Dermis microvascular lymphatic vessel endothelial cell (primary cell): Measurements from ENCODE around the gene MAP2. TPM values are rescaled to one million over a fixed set of nuclear protein-coding genes. Genes with fewer than 3 reads are reported as not detected.

Experiments
- DNase-seq, 2 donors: peaks; one replicate each; pipeline versions ENCODE4 v3.0.0 to v3.0.0-alpha.2; 2010; ENCODE audit warnings: low read depth in 2 of 2
- total RNA-seq: library from RNA; depleted of rRNA; stranded (reverse); fragments of >200 nt; gene quantifications from 2 replicates; pipeline ENCODE4 v1.2.1, GENCODE V29; 2014

The MAP2 gene
- total RNA-seq, 1 donor from 2014 or later: 11.2 TPM

DNA sequence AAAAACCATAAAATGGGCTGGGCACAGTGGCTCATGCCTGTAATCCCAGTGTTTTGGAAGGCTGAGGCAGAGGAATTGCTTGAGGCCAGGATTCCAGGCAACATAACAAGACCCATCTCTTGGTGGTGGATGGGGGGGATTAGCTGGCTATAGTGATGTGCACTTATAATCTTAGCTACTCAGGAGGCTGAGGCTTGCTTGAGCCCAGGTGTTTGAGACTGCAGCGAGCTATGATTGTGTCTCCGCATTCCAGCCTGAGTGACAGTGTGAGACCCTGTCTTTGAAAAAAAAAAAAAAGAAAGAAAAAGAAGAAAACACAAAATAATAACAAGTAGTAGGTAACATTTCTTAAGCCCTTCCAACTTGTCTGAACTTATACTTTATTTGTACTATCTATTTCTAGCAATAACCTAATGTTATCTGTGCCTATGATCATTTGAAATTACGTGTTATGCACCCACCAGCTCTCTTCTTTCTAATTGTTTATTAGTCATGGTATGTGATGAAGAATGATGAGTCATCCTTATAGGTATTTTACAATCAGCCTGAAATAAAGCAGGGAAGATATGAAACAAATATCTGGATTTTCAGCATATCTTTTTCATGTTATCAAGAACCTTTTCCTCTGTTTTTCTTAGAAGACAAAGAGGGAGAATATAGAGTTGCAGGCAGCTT lies 218.4 kb downstream of the MAP2 start:
- DNase-seq: peak in 1 of 2 donors; percentile 29

DNA sequence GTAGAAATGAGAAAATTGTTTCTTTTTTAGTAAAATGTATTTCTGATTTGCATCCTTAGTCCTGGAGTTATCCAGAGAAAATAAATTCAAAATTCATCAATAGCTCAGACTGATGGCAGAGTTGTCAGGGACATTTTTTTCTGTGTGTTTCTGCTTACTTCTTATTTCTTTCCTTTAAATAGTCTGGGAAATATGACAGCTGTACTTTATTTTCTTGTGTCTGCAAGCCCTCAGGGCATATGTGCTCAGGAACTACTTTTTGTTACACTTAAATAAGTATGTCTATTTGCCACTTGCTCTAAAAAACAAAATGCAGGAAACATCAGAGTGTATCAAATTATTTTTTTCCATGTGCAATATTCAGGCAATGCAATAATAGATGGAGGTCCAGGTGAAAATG lies 221.0 kb downstream of the MAP2 start:
- DNase-seq: no peak

GRCh38 chr2:209648714-209649113 lies 224.9 kb downstream of the MAP2 start:
- no peak for DNase-seq

GRCh38 chr2:209653134-209653533 lies 229.3 kb downstream of the MAP2 start:
- DNase-seq: no peak

GRCh38 chr2:209661286-209661894 lies 237.5 kb downstream of the MAP2 start:
- DNase-seq: peak in 1 of 2 donors; percentile 9

- DNase-seq: no peak
Observed at GRCh38 chr2:209662021-209662420, 238.2 kb downstream of the MAP2 start.

DNA sequence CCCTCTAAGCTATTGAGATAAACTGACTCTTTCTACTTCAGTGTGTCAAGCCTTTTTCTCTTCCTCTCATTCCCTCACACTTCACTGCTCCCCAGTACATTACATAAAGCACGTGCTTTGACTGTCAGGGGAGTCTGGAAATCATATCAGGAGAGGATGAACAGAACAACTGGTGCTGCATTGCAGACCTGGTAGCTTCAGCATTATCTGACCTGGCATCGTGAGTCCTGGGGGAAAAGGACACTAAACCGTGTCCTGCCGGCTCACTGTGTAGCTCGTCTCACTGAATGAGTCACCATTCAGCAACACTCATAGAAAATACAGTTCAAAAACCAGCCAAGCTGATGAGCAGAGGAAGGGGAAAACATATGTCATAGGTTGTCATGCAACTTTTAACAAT lies 239.3 kb downstream of the MAP2 start:
- DNase-seq: peak; percentile 47 to 68

DNA sequence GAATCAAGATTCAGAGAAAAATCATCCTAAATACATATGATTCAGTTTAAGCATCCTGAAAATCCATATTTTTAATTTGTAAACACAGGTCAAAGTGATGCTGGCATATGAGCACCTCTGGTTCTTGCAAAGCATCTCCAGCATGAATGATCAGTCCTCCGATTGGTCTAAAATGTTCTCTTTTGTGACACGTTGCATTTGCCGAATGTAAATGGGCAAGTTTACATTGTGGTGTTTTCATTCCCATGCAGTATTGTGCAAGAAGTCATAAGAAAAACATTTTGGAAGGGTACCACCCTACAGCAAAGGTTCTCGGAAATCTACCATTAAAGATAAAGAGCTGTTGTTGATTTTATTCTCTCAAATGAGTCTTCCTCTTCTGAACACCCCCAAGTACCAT lies 239.8 kb downstream of the MAP2 start:
- DNase-seq: no peak

- no peak for DNase-seq
Observed at GRCh38 chr2:209666296-209666695, 242.4 kb downstream of the MAP2 start.

GRCh38 chr2:209671020-209671680 lies 247.3 kb downstream of the MAP2 start:
- DNase-seq: no peak

DNA sequence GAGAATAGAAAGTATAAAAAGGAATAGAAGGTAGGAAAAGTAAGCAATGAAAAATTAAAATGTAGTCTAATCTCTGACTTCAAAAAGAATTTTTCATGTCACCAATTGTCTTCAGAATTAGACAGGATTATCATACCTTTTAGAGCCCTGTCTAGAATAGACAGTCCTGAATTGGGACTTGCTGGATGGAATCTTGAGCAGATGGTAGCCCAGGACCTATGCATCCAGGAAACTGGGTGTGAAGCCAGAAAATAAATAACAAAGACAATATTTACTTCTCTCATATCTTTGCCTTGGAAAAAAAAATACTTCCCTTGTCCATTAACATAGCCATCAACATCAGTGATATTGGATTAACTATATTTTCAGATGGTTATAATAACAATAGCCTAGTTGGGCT lies 250.0 kb downstream of the MAP2 start:
- DNase-seq: no peak

DNA sequence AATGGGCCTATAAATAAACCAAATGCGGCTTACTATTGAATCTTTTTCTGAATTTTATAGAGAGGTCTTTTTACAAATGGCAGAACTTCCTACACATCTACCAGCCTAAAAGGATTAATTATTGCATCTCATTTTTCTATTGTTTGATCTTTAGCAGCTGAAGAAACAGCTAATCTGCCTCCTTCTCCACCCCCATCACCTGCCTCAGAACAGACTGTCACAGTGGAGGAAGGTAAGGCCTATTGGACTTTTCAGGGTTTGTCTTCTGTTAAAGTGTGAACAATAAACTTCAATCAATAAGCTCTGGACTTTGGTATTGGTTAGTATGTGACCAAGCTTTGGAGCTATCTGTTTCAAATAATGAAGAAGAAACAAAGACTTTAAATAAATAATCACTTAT lies 256.7 kb downstream of the MAP2 start:
- no peak for DNase-seq

DNA sequence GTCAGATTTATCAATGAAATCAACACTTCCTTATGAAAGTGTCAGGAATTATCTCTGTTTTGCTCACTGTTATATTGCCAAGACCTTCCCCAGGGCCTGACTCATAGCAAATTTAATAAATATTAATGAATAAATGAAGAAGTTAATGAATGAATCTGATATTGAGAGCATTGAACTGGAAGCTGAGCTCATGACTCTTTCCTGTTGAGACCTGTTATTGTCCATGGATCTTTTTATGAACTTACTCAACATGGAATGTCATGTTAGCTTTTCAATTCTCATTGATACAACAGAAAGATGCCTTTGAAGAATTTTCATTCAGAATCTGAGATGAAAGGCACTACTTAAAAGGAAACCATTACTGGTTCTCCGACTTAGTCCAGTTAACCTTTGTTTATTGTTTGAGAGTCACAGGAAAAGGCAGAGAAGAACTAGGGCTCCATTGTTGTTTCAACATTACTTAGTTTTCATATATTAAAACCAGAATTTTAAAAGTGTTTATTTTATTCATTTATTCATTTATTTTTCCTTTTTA lies 257.4 kb downstream of the MAP2 start:
- no peak for DNase-seq

GRCh38 chr2:209682646-209683045 lies 258.8 kb downstream of the MAP2 start:
- DNase-seq: no peak

GRCh38 chr2:209685340-209685739 lies 261.5 kb downstream of the MAP2 start:
- no peak for DNase-seq

DNA sequence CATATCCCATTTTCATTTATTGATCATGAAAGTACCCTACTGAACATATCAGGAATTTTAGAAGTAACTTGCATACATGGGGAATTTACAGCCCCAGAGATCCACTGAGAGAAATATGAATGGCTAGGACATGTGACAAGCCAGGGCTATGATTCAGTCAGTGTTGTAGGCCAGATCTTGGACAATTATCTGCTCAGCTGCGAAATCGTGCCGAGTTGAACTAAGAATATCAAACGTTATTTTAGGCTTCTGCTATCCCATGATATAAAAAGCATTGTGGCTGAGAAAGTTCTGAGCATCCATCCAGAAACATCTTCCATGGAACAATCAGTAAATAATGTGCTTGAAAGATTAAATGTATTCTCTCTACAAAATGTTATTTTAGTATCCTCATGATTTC lies 262.1 kb downstream of the MAP2 start:
- no peak for DNase-seq

DNA sequence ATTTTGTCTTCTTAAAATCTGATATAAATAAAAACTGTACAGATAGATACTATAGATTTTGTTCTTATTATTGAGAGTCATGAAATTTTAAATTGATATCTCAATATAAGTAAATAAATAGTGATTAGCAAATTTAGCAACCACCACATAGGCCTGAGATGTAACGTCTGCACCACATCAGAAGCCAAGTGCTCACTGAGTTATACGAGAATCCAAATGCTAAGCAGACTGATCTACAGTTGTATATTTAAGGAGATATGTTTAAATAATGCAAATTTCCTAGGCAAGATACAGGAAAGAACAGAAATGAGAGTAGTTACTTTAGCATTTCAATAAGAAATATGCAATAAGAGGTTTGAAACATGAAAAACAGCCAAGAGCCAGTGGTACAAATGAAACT lies 262.6 kb downstream of the MAP2 start:
- DNase-seq: no peak

GRCh38 chr2:209687323-209687969 lies 263.6 kb downstream of the MAP2 start:
- no peak for DNase-seq

DNA sequence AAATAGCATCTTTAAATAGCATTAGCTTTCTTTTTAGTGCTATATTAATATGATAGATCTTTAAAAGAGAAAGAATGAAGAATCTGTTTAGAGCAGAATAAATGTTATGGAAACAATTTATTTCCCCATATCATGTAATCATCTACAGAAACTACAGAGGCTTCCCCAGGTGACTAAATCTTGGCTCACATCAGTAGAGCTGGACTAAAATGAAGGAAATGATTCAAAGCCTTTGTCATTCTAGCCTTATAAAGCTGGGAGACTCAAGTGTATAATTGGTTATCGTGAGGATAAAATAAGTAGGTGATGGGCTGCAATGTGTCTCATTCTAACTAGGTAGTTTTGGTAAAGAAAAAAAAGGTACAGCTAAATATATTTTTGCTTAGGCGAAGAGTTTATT lies 264.5 kb downstream of the MAP2 start:
- DNase-seq: peak in 1 of 2 donors; percentile 2

GRCh38 chr2:209690029-209690754 lies 266.3 kb downstream of the MAP2 start:
- no peak for DNase-seq

GRCh38 chr2:209694748-209695147 lies 270.9 kb downstream of the MAP2 start:
- no peak for DNase-seq
